ENCODE results near the gene ITPR1.

- no peak for TF ChIP-seq YY1 (IDR thresholded peaks at IDR 0.05; ENCODE audit: low read depth, low read length)
- TF ChIP-seq POLR2AphosphoS5 (IDR thresholded peaks at IDR 0.05; ENCODE audit: low read length), result no peak
- no peak for TF ChIP-seq MAX (IDR thresholded peaks at IDR 0.05; ENCODE audit: low read depth, low read length)
- TF ChIP-seq TCF3 (IDR thresholded peaks at IDR 0.05; ENCODE audit: borderline replicate concordance, insufficient read depth, low read depth, low read length), result no peak
- TF ChIP-seq CTCF (IDR thresholded peaks at IDR 0.05 in 2 of 3, conservative IDR thresholded peaks at IDR 0.05 in 1 of 3; ENCODE audit: control insufficient read depth in 2 of 3, extremely low read depth in 1 of 3, insufficient read depth in 1 of 3, low read depth in 3 of 3, low read length in 3 of 3), result no peak
- TF ChIP-seq PRDM15 (CRISPR knock-in tag; IDR thresholded peaks at IDR 0.05), result no peak
- TF ChIP-seq RAD21 (IDR thresholded peaks at IDR 0.05; ENCODE audit: insufficient read depth, low read depth, low read length), result no peak
- TF ChIP-seq MTA2 (IDR thresholded peaks at IDR 0.05; ENCODE audit: low read depth), result no peak
Observed at GRCh38 chr3:4801892-4802291, 308.7 kb downstream of the ITPR1 start.

Measured in GM12878 (cell line).